Inflammatory macrophage treated with lipopolysaccharide for 1 hour (primary cell): ENCODE measurements around the gene APOBEC3H.

Experiments
- DNase-seq, 2 donors: peaks; one replicate each; pipeline ENCODE4 v3.0.0-alpha.2; 2020 to 2022

APOBEC3H gene

GRCh38 chr22:39081598-39081997, 15.4 kb upstream of the APOBEC3H start:
- no peak for DNase-seq

- DNase-seq: no peak
These were observed 13.6 kb upstream of the APOBEC3H start for GRCh38 chr22:39083212-39084165.

DNA sequence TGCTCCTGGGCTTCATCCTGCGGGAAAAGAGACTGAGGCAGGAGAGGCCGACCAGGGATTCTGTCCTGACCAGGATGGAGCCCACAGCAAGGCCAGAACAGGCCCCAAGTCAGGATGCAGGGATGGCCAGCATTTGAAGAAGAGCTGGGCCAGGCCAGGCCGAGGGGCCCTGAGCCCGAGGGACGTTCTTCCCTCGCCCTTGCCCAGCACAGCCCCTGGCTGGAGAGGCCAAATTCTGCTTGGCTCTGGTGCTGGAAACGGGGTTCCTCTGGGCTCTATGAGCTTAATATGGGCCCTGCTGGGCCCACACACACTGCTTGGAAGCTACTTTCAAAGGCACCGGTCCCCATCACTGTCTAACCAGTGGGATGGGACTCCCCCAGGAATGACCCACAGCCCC, 12.4 kb upstream of the APOBEC3H start:
- no peak for DNase-seq

DNA sequence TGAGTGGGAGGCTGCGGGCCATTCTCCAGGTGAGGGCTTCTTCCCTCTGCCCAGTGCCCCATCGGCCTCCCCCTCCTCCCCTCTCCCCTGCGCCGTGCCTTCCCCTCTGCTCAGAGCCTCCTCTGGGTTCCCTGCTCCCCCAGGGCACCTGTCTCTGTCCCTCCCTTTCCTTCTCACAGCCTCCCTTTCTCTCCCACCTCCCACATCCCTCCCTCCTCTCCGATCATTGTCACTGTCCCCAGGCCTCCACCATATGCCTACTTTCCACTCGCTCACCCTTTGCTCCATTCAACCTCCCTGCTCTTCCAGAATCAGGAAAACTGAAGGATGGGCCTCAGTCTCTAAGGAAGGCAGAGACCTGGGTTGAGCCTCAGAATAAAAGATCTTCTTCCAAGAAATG, 9.9 kb upstream of the APOBEC3H start:
- no peak for DNase-seq

- DNase-seq: no peak
These were observed 9.0 kb upstream of the APOBEC3H start for GRCh38 chr22:39087881-39088684.

DNA sequence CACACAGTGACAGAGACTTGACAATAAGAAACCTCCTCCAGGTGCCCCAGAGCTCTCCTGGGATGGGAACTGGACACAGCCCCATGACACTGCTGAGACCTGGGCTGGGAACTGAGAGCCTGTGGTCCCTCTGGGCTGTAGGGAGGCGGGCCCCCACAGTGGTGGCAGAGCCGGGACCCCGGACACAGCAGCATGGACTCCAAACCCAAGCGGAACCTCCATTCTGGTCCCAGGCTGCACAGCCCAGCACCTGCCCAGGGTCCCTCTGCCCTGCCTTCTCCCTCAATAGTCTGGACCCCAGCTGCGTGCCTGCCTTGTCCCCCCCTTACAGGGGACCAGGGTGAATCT, 8.4 kb upstream of the APOBEC3H start:
- DNase-seq: no peak

- DNase-seq: no peak
These were observed 7.1 kb upstream of the APOBEC3H start for GRCh38 chr22:39089928-39090327.

- no peak for DNase-seq
These were observed 6.5 kb upstream of the APOBEC3H start for GRCh38 chr22:39090426-39091064.

GRCh38 chr22:39091126-39092081, 5.6 kb upstream of the APOBEC3H start:
- DNase-seq: no peak

DNA sequence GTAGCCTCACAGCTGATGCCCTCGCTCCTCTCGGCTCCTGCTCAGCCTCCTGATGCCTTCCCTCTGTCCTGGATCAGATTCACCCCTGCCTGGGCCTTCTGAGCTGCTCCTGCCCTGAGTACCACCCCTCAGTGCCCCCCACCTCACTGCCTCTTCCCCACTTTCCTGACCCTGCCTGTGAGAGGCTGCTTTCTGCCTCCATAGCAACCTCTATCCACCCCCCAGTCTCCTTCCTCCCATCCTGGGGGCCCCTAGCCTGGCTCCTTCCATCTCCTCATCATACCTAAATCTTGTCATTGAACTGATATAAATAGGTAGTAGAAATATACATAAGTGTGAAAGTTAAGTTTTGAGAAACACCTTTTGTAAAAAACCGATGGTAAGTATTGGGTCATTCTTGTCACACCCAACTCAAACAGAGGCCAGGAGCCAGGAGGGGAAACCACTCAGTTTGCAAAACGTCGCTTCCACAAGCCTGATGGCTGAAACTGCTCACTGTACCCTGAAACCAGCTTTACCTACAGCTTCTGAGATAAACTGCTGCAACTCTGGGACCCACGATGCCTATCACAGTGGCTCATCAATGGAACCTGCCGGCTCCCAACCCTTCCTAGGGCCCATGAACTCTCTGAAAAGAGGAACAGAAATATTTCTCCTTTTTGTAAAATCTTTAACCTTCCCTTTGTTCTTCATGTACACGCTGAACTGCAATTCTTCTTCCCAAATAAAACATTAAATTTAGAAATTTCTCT, 4.8 kb upstream of the APOBEC3H start:
- no peak for DNase-seq

DNA sequence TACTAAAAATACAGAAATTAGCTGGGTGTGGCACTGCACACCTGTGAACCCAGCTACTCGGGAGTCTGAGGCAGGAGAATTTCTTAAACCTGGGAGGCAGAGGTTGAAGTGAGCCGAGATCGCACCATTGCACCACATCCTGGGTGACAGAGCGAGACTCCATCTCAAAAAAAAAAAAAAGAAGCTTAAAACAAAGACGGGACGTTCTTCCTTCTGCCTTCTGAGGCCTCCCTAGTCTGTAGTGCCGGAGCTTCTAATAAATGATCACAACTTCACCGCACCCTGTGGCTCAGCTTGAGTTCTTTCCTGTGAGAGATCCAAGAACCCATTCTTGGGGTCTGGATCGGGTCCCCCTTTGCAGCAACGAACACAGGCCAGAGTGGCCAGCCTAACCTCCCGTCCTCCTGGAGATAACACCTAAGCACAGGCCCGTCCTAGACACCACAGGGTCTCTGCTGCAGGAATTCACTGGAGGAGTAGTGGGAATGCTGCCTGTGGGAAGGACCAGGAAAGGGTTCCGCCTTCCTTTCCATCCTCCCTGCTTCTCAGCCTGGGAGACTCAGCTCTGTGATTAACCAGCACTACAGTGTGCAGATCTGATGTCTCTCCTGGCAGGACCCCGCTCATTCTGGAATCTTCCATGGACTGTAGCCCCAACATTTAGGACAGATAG, 2.2 kb upstream of the APOBEC3H start:
- no peak for DNase-seq

- DNase-seq: no peak
These were observed 1.1 kb upstream of the APOBEC3H start for GRCh38 chr22:39095971-39096370.

DNA sequence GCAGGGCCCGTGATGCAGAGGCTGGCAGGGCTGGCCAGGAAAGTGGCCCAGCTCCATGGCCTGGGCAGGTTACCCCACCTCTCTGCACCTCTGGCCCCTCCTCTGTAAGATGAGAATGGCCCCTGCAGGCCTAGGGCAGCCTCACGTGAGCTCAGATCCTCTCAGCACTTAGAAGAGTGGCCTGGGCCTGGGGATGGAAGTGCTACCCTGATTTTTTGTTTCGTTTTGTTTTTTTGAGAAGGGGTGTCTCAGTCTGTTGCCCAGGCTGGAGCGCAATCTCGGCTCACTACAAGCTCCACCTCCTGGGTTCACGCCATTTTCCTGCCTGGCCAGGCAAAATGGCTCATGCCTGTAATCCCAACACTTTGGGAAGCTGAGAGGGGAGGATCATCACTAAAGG, 982 bp downstream of the APOBEC3H start:
- no peak for DNase-seq

GRCh38 chr22:39098576-39098975, 1.5 kb downstream of the APOBEC3H start:
- DNase-seq: no peak

DNA sequence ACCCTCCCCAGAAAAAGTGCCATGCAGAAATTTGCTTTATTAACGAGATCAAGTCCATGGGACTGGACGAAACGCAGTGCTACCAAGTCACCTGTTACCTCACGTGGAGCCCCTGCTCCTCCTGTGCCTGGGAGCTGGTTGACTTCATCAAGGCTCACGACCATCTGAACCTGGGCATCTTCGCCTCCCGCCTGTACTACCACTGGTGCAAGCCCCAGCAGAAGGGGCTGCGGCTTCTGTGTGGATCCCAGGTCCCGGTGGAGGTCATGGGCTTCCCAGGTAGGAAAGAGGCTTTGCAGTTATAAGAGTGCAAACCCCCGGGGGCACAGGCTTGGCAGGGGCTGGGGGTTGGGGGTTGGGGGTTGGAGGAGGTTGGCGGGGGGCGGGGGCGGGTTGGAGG, 4.2 kb downstream of the APOBEC3H start:
- no peak for DNase-seq

DNA sequence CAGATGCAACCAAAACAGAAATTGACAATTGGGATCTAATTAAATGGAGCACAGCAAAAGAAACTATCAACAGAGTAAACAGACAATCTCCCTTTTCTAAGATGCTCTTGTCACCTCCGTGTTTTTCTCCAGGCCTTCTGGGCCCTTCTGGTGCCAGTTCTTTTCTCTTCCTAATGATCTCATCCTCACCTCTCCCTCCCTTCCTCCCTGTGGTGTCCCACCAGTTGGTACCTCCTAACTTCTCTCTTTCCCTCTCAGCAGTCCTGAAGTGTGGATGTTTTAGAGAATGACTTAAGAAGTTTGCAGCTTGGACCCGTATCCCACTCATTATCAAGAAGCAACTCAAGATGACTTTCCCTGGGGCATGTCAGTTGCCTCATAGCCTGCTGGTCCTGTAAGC, 6.4 kb downstream of the APOBEC3H start:
- no peak for DNase-seq

GRCh38 chr22:39106326-39106725, 9.3 kb downstream of the APOBEC3H start:
- no peak for DNase-seq

- DNase-seq: no peak
These were observed 11.4 kb downstream of the APOBEC3H start for GRCh38 chr22:39108487-39108886.

GRCh38 chr22:39109361-39109760, 12.3 kb downstream of the APOBEC3H start:
- DNase-seq: no peak

- DNase-seq: no peak
These were observed 13.9 kb downstream of the APOBEC3H start for GRCh38 chr22:39110631-39111561.
